AG04450 (cell line): Measurements from ENCODE around the gene LGR5. TPM values are rescaled to one million over a fixed set of nuclear protein-coding genes. Genes with fewer than 3 reads are reported as not detected.

Source experiments
- CTCF ChIA-PET: fragments of 300-600, 350-600 bp; formaldehyde crosslinking; extraction: SDS; loops from one replicate; lab custom pipeline; 2022; ENCODE audit warnings: antibody characterized with exemption, inconsistent platforms; lab: Charles Lee
- POLR2A ChIA-PET: fragments of 350-600 bp; formaldehyde crosslinking; extraction: SDS; loops from one replicate; lab custom pipeline; 2021; ENCODE audit warnings: antibody characterized with exemption, inconsistent platforms; lab: Yijun Ruan, JAX
- DNase-seq: peaks from one replicate; pipeline ENCODE4 v3.0.0-alpha.2; 2011; ENCODE audit warnings: low read depth, low spot score
- H3K27ac ChIP-seq: one replicate; pipeline ENCODE4 v1.5.1; 2012; ENCODE audit warnings: low read depth, low read length, control low read depth
- H3K27me3 ChIP-seq: one replicate; pipeline ENCODE4 v1.6.0; 2012; ENCODE audit warnings: low read length; ENCODE audit not compliant: control insufficient read depth, insufficient read depth
- H3K4me3 ChIP-seq: 2 replicates; pipeline ENCODE4 v1.5.1; 2011; ENCODE audit warnings: mild to moderate bottlenecking, low read depth, low read length, control low read depth
- H3K9me3 ChIP-seq: 2 replicates; pipeline ENCODE4 v1.5.1; 2012; ENCODE audit warnings: low read length; ENCODE audit not compliant: control insufficient read depth, insufficient read depth
- CTCF ChIP-seq: IDR thresholded peaks from 2 replicates; pipeline ENCODE4 v1.5.1; 2011; ENCODE audit warnings: low read depth, low read length, control low read depth, inconsistent platforms
- polyA plus RNA-seq: library from polyadenylated mRNA; depleted of rRNA; stranded (reverse); fragments of >200 nt; gene quantifications from 2 replicates; pipeline ENCODE4 v1.2.3, GENCODE V29; 2011

Gene LGR5
- polyA plus RNA-seq, 1 experiment = not detected

- POLR2A ChIA-PET = no interaction called here
- Histone ChIP-seq H3K9me3 (no peaks in the 10 kb centered on the region), H3K27ac (no peak overlapping the region), H3K4me3 (no peak overlapping the region), H3K27me3 (no peaks in the 10 kb centered on the region)
- TF ChIP-seq CTCF = no peak
- DNase-seq = no peak
- CTCF ChIA-PET = no interaction called here
Observed at GRCh38 chr12:71492604-71493003, 53.0 kb downstream of the LGR5 start.

- POLR2A ChIA-PET = no interaction called here
- Histone ChIP-seq H3K4me3 (no peak overlapping the region), H3K9me3 (no peaks in the 10 kb centered on the region), H3K27ac (no peak overlapping the region), H3K27me3 (peaks cover under 1% of the 10 kb centered on the region)
- CTCF ChIA-PET = no interaction called here
- TF ChIP-seq CTCF = no peak
- DNase-seq = no peak
Observed at GRCh38 chr12:71499834-71500233, 60.2 kb downstream of the LGR5 start.

DNA sequence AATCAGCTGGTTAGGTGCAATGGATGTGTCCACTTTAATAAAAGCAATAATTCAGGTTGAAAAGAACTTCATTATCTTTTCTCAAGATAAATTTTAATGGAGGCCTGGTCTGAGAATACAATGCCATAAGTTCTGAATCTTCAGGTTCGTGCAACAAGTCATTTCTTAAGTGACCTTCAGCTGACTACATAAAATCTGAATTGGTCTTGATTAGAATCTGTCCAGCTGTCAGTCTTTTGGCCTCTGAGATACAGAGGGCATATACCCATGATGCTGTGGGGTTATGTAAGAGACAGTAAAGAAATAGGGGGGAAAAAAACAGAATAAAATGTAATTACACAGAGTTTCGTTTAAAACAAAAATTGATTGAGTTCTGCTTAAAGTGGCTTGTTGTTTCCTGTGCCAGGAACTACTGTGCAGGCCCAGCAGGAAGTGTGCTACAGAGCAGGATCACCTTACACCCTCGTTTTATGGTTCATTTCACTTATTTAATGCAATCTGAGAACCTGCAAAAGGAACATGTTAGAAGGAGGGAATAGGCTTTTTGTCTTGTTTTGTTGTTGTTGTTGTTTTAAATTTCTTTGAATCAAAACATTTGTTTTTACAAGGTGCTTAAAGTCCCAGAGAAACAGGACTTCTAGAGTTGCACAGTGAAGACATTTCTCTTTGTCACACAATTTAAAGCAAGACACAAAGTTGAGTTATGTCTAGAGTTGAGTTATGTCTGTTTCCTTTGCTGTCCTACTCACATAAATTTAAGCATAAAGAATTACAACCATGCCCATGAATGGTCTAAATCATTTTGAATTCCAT, 64.2 kb downstream of the LGR5 start:
- DNase-seq = no peak
- no peak overlapping the region for H3K27ac ChIP-seq
- no peak overlapping the region for H3K4me3 ChIP-seq
- H3K9me3 ChIP-seq = no peaks in the 10 kb centered on the region
- ChIA-PET POLR2A (no interaction called here), CTCF (no interaction called here)
- peaks cover 2% of the 10 kb centered on the region for H3K27me3 ChIP-seq
- TF ChIP-seq CTCF = no peak

DNA sequence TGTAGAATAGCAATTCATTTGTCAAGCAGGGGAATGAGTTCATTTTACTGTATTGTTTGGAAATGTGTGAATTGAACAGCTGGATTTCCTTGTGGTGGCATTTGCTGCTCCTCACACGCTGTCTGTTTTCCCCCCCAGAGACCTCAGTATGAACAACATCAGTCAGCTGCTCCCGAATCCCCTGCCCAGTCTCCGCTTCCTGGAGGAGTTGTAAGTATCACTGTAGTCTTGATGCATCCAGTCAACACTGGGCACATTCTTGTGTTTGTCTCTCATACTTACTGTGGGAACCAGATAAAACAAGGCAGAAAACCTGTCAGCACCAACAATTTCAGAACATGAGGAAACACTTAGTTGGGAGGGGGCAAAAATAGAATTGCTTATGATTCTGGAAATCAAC, 64.9 kb downstream of the LGR5 start:
- no peak overlapping the region for H3K27ac ChIP-seq
- H3K27me3 ChIP-seq = peaks cover 2% of the 10 kb centered on the region
- ChIA-PET CTCF (no interaction called here), POLR2A (no interaction called here)
- no peak for DNase-seq
- H3K4me3 ChIP-seq = no peak overlapping the region
- TF ChIP-seq CTCF = no peak
- no peaks in the 10 kb centered on the region for H3K9me3 ChIP-seq

DNA sequence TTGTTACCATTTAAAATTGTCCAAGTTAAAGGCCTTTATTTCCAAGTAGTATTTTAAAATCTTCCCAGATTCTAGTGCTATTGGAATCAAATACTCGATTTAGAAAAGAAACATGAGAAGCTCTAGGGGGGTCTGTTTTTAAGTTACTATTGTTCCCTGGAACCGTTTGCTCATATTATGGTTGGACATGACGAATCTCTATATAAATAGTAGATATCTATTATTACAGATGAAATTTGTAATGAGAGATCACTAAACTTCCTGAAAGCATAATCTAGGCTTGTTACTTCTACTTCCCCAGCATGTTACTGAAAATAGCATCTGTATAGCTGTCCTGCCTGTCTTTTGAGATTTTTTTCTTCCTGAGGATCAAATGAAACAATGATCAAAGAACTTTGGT, 70.1 kb downstream of the LGR5 start:
- no peak overlapping the region for H3K4me3 ChIP-seq
- ChIA-PET POLR2A (no interaction called here), CTCF (no interaction called here)
- no peak for DNase-seq
- no peak overlapping the region for H3K27ac ChIP-seq
- TF ChIP-seq CTCF = no peak
- H3K27me3 ChIP-seq = peaks cover 7% of the 10 kb centered on the region
- H3K9me3 ChIP-seq = no peaks in the 10 kb centered on the region
